Glutamatergic neuron (in vitro differentiated cells): ENCODE data around the gene STT3B. TPM values are rescaled to one million over a fixed set of nuclear protein-coding genes. Genes with fewer than 3 reads are reported as not detected.

Experiments used
- DNase-seq: peaks from one replicate; pipeline ENCODE4 v3.0.0; 2022
- H3K27ac Mint-ChIP-seq: one replicate; pipeline ENCODE4 v1.8.0; 2020; ENCODE audit warnings: mild to moderate bottlenecking, mixed read lengths, inconsistent platforms; ENCODE audit not compliant: unreplicated experiment
- H3K27me3 Mint-ChIP-seq: one replicate; pipeline ENCODE4 v1.8.0; 2020; ENCODE audit warnings: mild to moderate bottlenecking, moderate library complexity, mixed read lengths, inconsistent platforms; ENCODE audit not compliant: unreplicated experiment
- H3K36me3 Mint-ChIP-seq: one replicate; pipeline ENCODE4 v1.8.0; 2020; ENCODE audit warnings: mild to moderate bottlenecking, mixed read lengths, inconsistent platforms; ENCODE audit not compliant: unreplicated experiment
- H3K4me1 Mint-ChIP-seq: one replicate; pipeline ENCODE4 v1.8.0; 2020; ENCODE audit warnings: mild to moderate bottlenecking, low read depth, mixed read lengths, inconsistent platforms; ENCODE audit not compliant: unreplicated experiment
- H3K4me3 Mint-ChIP-seq: one replicate; pipeline ENCODE4 v1.8.0; 2020; ENCODE audit warnings: mild to moderate bottlenecking, mixed read lengths, inconsistent platforms; ENCODE audit not compliant: unreplicated experiment
- H3K9me3 Mint-ChIP-seq: one replicate; pipeline ENCODE4 v1.8.0; 2020; ENCODE audit warnings: mild to moderate bottlenecking, moderate library complexity, mixed read lengths, inconsistent platforms; ENCODE audit not compliant: unreplicated experiment
- total RNA-seq: library from RNA; stranded (reverse); fragmentation: NEBNext Ultra II Directional; extraction: Animal tissue kit (Norgen Biotek cat#: 25700); gene quantifications from one replicate; pipeline ENCODE4 v1.2.1, GENCODE V29; 2021; ENCODE audit not compliant: unreplicated experiment
- TF ChIP-seq, protein P1 (sequence below): fragments of 200-600 bp; sonication (generic); IDR thresholded peaks from one replicate; pipeline ENCODE4 v1.5.0; 2021; ENCODE audit not compliant: partially characterized antibody, unreplicated experiment

Gene STT3B
- total RNA-seq, 1 donor from 2014 or later = 65.1 TPM

DNA sequence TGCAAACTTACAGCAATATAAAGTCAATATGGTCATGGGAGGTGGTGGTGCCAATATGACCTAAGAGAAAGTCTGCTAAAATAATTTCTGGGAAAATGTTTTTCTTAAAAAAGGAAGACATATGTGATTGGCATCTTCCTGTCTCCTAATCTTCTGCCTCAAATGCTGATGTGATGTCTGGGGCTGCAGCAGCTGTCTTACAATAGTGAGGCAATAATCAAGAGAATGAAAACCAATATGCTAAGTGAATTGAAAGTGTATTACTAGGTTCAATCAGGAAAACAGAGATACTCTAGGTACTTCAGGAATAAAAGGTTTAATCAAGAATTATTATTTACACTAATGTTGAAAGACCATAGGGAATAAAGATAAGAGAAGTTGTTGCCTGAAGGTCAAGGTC is 7.2 kb upstream of the STT3B start:
- no peaks in the 10 kb centered on the region for H3K4me1 Mint-ChIP-seq
- H3K27ac Mint-ChIP-seq = no peak overlapping the region
- TF ChIP-seq, protein P1, sequence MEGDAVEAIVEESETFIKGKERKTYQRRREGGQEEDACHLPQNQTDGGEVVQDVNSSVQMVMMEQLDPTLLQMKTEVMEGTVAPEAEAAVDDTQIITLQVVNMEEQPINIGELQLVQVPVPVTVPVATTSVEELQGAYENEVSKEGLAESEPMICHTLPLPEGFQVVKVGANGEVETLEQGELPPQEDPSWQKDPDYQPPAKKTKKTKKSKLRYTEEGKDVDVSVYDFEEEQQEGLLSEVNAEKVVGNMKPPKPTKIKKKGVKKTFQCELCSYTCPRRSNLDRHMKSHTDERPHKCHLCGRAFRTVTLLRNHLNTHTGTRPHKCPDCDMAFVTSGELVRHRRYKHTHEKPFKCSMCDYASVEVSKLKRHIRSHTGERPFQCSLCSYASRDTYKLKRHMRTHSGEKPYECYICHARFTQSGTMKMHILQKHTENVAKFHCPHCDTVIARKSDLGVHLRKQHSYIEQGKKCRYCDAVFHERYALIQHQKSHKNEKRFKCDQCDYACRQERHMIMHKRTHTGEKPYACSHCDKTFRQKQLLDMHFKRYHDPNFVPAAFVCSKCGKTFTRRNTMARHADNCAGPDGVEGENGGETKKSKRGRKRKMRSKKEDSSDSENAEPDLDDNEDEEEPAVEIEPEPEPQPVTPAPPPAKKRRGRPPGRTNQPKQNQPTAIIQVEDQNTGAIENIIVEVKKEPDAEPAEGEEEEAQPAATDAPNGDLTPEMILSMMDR = no peak
- H3K27me3 Mint-ChIP-seq = no peaks in the 10 kb centered on the region
- no peak for DNase-seq
- no peaks in the 10 kb centered on the region for H3K36me3 Mint-ChIP-seq
- no peaks in the 10 kb centered on the region for H3K9me3 Mint-ChIP-seq
- H3K4me3 Mint-ChIP-seq = no peak overlapping the region

DNA sequence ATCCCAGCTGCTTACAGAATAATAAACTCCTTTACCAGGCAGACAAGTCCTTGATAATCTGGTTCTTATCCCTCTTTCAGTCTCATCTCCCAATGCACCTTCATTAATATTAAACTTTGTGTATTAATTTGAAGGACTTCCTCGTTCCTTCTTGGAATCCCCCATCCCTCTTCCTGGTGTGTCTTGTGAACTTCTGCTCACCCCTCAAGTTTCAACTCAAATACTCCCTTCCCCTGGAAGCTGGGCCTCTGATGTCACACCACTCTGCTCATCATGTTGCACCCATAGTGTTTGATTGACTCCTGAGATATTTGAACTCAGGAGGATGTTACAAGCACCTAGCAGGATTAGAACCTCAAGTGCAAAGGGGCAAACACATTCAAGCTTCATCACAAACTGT is 3.3 kb upstream of the STT3B start:
- TF ChIP-seq, protein P1 = no peak
- no peaks in the 10 kb centered on the region for H3K36me3 Mint-ChIP-seq
- H3K27ac Mint-ChIP-seq = no peak overlapping the region
- peaks cover 5% of the 10 kb centered on the region for H3K4me1 Mint-ChIP-seq
- H3K27me3 Mint-ChIP-seq = peaks cover 5% of the 10 kb centered on the region
- H3K9me3 Mint-ChIP-seq = peaks cover 11% of the 10 kb centered on the region
- H3K4me3 Mint-ChIP-seq = no peak overlapping the region
- no peak for DNase-seq

DNA sequence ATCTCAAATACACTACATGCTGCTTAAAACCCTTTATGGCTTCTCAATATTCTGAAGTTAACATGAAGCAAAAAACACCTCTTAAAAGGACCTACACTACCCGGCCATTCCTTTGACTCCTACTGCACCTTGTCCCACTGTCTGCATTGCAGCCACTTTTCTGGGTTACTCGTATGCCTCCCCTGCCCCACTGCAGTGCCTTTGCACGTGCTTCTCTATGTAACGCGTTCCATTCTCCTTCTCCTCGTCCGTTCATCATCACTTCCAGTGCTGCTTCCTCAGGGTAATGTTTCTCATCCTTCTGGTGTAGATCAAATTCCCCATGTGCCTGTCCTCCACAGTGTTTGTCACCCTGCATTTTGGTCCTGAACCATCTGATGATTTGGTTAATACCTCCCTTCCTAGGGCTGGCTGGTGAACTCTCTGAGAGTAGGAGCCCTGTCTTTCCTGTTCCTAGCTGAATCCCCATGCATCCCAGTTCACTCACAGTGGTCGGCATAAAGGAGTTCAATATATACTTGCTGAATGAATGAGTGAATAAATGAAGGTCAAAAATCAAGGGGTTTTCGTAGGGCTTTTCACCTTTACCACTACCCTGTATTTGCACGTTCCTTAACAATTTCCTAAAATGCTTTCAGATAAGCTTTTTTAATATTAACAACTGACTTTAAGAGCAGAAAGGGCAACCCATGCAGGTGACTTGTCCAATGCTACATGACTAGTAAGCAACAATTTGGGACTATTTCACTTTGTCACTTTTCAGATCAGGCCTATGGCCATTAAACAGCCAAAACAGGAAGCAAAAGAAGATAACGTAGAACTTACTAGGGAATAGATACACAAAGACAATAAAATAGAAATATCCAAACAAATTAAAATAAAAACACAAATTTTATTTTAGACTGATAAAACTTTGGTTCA is 2.4 kb upstream of the STT3B start:
- Mint-ChIP-seq H3K4me1 (peaks cover 6% of the 10 kb centered on the region), H3K9me3 (peaks cover 12% of the 10 kb centered on the region), H3K27me3 (peaks cover 5% of the 10 kb centered on the region), H3K27ac (no peak overlapping the region), H3K4me3 (no peak overlapping the region), H3K36me3 (no peaks in the 10 kb centered on the region)
- no peak for DNase-seq
- TF ChIP-seq, protein P1 = no peak

GRCh38 chr3:31530960-31531335 is 1.8 kb upstream of the STT3B start:
- peak overlapping the region; percentile 88 for H3K4me3 Mint-ChIP-seq
- TF ChIP-seq, protein P1 = no peak
- no peak overlapping the region for H3K27ac Mint-ChIP-seq

GRCh38 chr3:31531452-31531991 is 1.2 kb upstream of the STT3B start:
- Mint-ChIP-seq H3K27me3 (peaks cover 5% of the 10 kb centered on the region), H3K9me3 (peaks cover 12% of the 10 kb centered on the region), H3K27ac (peak overlapping the region; percentile 24), H3K4me3 (peak overlapping the region; percentile 88), H3K4me1 (peaks cover 12% of the 10 kb centered on the region), H3K36me3 (no peaks in the 10 kb centered on the region)
- TF ChIP-seq, protein P1 = no peak
- DNase-seq = no peak

More at GRCh38 chr3:31530960-31531335, 1.8 kb upstream of the STT3B start:
- H3K4me1 Mint-ChIP-seq = peaks cover 7% of the 10 kb centered on the region
- H3K27me3 Mint-ChIP-seq = peaks cover 5% of the 10 kb centered on the region
- H3K36me3 Mint-ChIP-seq = no peaks in the 10 kb centered on the region
- peaks cover 12% of the 10 kb centered on the region for H3K9me3 Mint-ChIP-seq
- no peak for DNase-seq
